Fibroblast of the aortic adventitia (primary cell): ENCODE data around the gene PHETA1. TPM values are rescaled to one million over a fixed set of nuclear protein-coding genes. Genes with fewer than 3 reads are reported as not detected.
"Not testable (repeated sequence)": the region's sequence is repeated elsewhere in the genome, so short reads cannot be mapped to it uniquely, and the experiment has no call there.

Experiments used
- DNase-seq: peaks from one replicate; pipeline ENCODE4 v3.0.0-alpha.2; 2010; ENCODE audit warnings: low read depth
- H3K4me3 ChIP-seq: 2 replicates; pipeline ENCODE4 v1.5.1; 2011; ENCODE audit warnings: low read depth, mild to moderate bottlenecking, control low read depth, low read length, moderate library complexity
- total RNA-seq: library from RNA; depleted of rRNA; stranded (reverse); fragments of >200 nt; gene quantifications from 2 replicates; pipeline ENCODE4 v1.2.3, GENCODE V29; 2012; ENCODE audit warnings: low replicate concordance
- TF ChIP-seq, protein P1 (sequence below): IDR thresholded peaks from 2 replicates; pipeline ENCODE4 v1.5.1; 2011; ENCODE audit warnings: mild to moderate bottlenecking, low read length, control low read depth, inconsistent platforms; ENCODE audit not compliant: insufficient read depth

PHETA1 gene
- total RNA-seq, 1 donor = 7.3 TPM

DNA sequence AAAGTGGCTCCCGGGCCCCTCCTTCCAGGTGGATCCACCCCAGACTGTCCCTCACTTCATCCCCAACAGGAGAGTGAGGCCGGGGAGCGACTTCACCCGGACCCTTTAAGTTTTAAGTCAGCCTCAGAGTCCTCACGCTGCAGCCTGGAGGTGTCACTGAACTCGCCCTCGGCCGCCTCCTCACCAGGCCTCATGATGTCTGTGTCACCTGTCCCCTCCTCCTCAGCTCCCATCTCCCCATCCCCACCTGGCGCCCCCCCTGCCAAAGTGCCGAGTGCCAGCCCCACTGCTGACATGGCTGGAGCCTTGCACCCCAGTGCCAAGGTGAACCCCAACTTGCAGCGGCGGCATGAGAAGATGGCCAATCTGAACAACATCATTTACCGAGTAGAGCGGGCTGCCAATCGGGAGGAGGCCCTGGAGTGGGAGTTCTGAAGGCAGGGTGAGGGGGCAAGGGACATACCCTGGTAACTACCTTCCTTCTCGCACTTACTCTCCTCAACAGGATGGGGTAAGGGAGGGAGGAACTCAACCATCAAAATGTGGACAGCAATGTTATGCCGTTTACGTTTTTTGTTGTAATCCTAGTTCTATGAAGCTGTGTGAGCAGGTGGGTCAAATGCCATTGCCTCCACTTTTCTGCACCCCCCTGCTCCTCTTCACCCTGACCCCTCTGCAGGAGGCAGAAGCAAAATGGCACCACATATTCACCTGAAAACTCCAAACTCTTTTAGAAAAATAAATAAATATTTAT lies 20.8 kb downstream of the PHETA1 start:
- no peak for DNase-seq
- no peak overlapping the region for H3K4me3 ChIP-seq
- TF ChIP-seq, protein P1, sequence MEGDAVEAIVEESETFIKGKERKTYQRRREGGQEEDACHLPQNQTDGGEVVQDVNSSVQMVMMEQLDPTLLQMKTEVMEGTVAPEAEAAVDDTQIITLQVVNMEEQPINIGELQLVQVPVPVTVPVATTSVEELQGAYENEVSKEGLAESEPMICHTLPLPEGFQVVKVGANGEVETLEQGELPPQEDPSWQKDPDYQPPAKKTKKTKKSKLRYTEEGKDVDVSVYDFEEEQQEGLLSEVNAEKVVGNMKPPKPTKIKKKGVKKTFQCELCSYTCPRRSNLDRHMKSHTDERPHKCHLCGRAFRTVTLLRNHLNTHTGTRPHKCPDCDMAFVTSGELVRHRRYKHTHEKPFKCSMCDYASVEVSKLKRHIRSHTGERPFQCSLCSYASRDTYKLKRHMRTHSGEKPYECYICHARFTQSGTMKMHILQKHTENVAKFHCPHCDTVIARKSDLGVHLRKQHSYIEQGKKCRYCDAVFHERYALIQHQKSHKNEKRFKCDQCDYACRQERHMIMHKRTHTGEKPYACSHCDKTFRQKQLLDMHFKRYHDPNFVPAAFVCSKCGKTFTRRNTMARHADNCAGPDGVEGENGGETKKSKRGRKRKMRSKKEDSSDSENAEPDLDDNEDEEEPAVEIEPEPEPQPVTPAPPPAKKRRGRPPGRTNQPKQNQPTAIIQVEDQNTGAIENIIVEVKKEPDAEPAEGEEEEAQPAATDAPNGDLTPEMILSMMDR = no peak

DNA sequence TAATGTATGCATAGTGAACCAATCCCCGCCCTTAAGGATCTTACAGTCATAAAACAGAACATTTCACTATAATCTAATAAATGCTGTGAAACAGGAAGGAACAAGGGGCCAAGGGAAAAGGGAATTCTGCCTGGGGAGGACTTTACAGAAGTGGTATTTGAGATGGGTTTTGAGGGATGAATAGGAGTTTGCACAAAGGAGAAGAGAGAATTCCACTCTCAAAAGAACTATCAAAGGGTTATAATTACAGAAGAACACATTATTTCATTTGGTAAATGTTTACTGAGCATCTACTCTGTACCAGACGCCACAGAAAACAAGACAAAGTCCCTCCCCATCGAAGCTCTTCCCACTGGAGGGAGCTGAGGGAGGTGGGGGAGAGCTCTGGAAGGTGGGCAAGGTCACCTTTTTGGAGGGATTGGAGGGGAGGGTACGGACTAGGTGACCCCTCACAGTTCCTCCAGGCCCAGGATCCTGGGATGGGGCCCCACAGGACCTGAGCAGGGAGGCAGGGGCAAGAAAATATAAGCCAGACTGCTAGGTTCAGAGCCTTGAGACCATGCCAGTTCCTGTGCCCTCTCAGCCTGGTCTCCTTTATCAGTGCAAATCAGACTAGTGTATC lies 24.5 kb downstream of the PHETA1 start:
- TF ChIP-seq, protein P1 = no peak
- no peak for DNase-seq
- no peak overlapping the region for H3K4me3 ChIP-seq

DNA sequence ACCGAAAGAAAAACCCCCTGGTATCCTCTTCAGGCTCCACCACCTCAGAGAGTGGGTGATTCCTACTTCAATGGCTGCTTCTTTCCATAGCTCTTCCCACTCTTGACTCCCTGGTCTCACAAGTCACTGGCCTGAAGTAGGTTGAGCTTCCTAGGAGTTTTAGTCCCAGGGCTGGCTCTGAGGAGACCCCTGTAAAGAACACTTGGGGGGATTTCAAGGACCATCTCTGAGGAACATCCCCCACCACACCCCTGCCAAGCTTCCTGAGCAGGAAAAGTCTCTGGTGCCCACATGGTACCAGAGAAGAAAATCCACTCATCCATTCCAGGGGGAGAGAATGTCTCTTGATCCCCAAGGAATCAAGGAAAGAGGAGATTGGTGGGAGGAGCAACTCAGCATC lies 25.7 kb downstream of the PHETA1 start:
- no peak overlapping the region for H3K4me3 ChIP-seq
- no peak for DNase-seq
- TF ChIP-seq, protein P1 = no peak

DNA sequence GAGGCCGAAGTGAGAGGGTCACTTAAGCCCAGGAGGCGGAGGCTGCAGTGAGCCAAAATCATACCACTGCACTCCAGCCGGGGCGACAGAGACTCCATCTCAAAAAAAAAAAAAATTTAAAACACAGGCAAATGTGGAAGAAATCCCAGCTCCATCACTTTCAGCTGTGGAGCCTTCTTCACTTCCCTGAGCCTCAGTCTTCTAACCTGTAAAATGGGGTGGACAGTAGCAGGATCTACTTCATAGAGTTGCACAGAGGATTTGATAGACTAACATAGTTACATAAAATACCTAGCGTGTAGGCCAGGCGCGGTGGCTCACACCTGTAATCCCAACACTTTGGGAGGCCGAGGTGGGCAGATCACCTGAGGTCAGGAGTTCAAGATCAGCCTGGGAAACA lies 26.5 kb downstream of the PHETA1 start:
- DNase-seq = no peak
- TF ChIP-seq, protein P1 = no peak
- H3K4me3 ChIP-seq = no peak overlapping the region

DNA sequence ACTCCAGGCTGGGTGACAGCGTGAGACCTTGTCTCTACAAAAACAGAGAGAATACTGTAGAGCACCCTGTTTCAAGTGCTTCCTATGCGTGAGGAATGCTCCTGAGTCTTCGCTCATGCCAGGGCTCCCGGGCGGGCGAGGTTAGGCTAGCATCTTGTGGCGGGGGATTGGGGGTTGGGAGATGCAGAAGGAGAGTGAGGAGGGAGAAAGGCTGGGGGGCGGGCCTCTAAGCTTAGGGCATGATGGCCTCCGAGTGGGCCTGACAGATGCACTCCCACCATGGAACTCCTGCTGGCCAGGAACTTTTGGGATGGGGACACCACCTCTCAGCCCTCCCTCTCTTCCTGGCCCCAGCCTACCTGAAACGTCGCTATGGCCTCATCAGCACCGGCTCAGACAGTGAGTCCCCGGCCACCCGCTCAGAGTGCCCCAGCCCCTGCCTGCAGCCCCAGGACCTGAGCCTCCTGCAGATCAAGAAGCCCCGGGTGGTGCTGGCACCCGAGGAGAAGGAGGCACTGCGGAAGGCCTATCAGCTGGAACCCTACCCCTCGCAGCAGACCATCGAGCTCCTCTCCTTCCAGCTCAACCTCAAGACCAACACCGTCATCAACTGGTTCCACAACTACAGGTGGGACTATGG lies 27.3 kb downstream of the PHETA1 start:
- TF ChIP-seq, protein P1 = no peak
- DNase-seq = no peak
- no peak overlapping the region for H3K4me3 ChIP-seq

DNA sequence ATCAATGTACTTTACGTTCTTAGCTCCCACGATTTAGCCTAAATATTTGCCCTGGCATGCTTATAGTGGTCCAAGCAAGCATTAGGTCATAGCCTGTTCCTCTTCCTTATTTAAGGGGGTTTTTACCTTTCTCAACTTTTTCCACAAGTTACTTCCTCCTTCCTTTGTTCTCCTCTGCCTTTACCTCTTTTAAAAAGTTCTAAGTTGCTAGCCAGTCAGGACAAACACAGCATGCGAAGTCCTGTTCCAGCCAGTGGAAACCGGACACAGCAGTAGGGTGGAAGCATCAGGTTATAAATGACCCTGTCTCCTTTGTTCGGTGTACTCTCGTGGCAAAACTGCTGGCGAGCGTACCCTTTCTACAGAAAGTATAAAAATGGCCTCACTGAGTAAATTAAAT lies 28.2 kb downstream of the PHETA1 start:
- not testable (repeated sequence) for DNase-seq, H3K4me3 ChIP-seq

DNA sequence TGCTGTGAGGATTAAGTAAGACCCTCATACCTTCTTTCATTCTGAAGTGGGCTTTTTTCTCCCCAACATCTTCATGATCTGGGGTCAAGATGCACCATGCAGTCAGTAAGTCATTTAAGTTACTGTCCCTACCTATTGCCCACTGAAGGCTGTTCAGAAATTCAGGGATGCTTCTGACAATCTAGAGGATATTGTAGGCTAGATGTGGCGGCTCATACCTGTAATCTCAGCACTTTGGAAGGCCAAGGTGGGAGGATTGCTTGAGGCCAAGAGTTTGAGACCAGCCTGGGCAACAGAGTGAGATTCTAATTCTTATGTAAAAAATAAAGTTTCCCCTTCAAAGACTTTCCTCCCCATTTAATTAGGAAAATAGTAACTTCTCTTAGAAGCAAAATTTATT lies 28.7 kb downstream of the PHETA1 start:
- no peak overlapping the region for H3K4me3 ChIP-seq
- no peak for DNase-seq
- TF ChIP-seq, protein P1 = no peak
